ENCODE results near the gene MSI2. TPM values are rescaled to one million over a fixed set of nuclear protein-coding genes. Genes with fewer than 3 reads are reported as not detected.
"Not testable (repeated sequence)": the region's sequence is repeated elsewhere in the genome, so short reads cannot be mapped to it uniquely, and the experiment has no call there.

The MSI2 gene
- total RNA-seq, 2 experiments from 2014 or later: 38.8 to 39.0 TPM

GRCh38 chr17:57609125-57609877 is 353.0 kb downstream of the MSI2 start:
- DNase-seq: no peak
- H3K27me3 Mint-ChIP-seq (ENCODE audit: low read depth): no peaks in the 10 kb centered on the region
- no peak overlapping the region for H3K4me3 Mint-ChIP-seq
- no peaks in the 10 kb centered on the region for H3K9me3 Mint-ChIP-seq
- peaks cover 48% of the 10 kb centered on the region for H3K4me1 Mint-ChIP-seq (ENCODE audit: low read depth)
- H3K36me3 Mint-ChIP-seq (ENCODE audit: low read depth): no peaks in the 10 kb centered on the region
- intact Hi-C loops (cut with micrococcal nuclease): no loop called here
- CTCF ChIA-PET: interaction anchor here (0.6 to 1.8 kb wide), 3 partner anchors 9 to 507 kb away, joined by 4 to 7 read pairs (median 4); no protein-coding TSS in a partner anchor
- H3K27ac Mint-ChIP-seq: no peak overlapping the region

GRCh38 chr17:57609878-57610270 is 353.6 kb downstream of the MSI2 start:
- peak overlapping the region; percentile 25 for H3K27ac Mint-ChIP-seq
- H3K4me3 Mint-ChIP-seq: no peak overlapping the region
- peaks cover 42% of the 10 kb centered on the region for H3K4me1 Mint-ChIP-seq (ENCODE audit: low read depth)
- intact Hi-C loops (cut with micrococcal nuclease): no loop called here
- CTCF ChIA-PET: interaction anchor here (1.1 to 1.8 kb wide), 2 partner anchors 10 to 12 kb away, joined by 4 to 7 read pairs; no protein-coding TSS in a partner anchor
- no peaks in the 10 kb centered on the region for H3K36me3 Mint-ChIP-seq (ENCODE audit: low read depth)
- no peaks in the 10 kb centered on the region for H3K9me3 Mint-ChIP-seq
- DNase-seq: no peak
- no peaks in the 10 kb centered on the region for H3K27me3 Mint-ChIP-seq (ENCODE audit: low read depth)

- Mint-ChIP-seq H3K4me3 (no peak overlapping the region), H3K27ac (no peak overlapping the region), H3K9me3 (no peaks in the 10 kb centered on the region), H3K36me3 (ENCODE audit: low read depth) (peaks cover 8% of the 10 kb centered on the region), H3K4me1 (ENCODE audit: low read depth) (peaks cover 19% of the 10 kb centered on the region), H3K27me3 (ENCODE audit: low read depth) (no peaks in the 10 kb centered on the region)
- DNase-seq: peak; percentile 22
- intact Hi-C loops (cut with micrococcal nuclease): no loop called here
- CTCF ChIA-PET: interaction anchor here (1.2 kb wide), 2 partner anchors 60 to 369 kb away, joined by 3 read pairs; no protein-coding TSS in a partner anchor
Measured at GRCh38 chr17:57612202-57613071, 356.1 kb downstream of the MSI2 start.

GRCh38 chr17:57614742-57615141 is 358.4 kb downstream of the MSI2 start:
- H3K27ac Mint-ChIP-seq: no peak overlapping the region
- peaks cover 9% of the 10 kb centered on the region for H3K4me1 Mint-ChIP-seq (ENCODE audit: low read depth)

GRCh38 chr17:57615836-57616757 is 359.8 kb downstream of the MSI2 start:
- Mint-ChIP-seq H3K36me3 (ENCODE audit: low read depth) (peaks cover 10% of the 10 kb centered on the region), H3K9me3 (no peaks in the 10 kb centered on the region), H3K4me1 (ENCODE audit: low read depth) (peaks cover 7% of the 10 kb centered on the region), H3K27me3 (ENCODE audit: low read depth) (no peaks in the 10 kb centered on the region), H3K4me3 (no peak overlapping the region), H3K27ac (no peak overlapping the region)
- DNase-seq: no peak
- intact Hi-C loops (cut with micrococcal nuclease): no loop called here
- CTCF ChIA-PET: no interaction called here

More at GRCh38 chr17:57614742-57615141, 358.4 kb downstream of the MSI2 start:
- no peaks in the 10 kb centered on the region for H3K27me3 Mint-ChIP-seq (ENCODE audit: low read depth)
- H3K36me3 Mint-ChIP-seq (ENCODE audit: low read depth): peaks cover 10% of the 10 kb centered on the region
- DNase-seq: no peak
- no peak overlapping the region for H3K4me3 Mint-ChIP-seq
- H3K9me3 Mint-ChIP-seq: no peaks in the 10 kb centered on the region
- intact Hi-C loops (cut with micrococcal nuclease): no loop called here
- CTCF ChIA-PET: interaction anchor here (0.6 to 0.8 kb wide), 2 partner anchors 62 to 1770 kb away, joined by 3 to 5 read pairs; no protein-coding TSS in a partner anchor

- no peaks in the 10 kb centered on the region for H3K9me3 Mint-ChIP-seq
- H3K4me3 Mint-ChIP-seq: no peak overlapping the region
- intact Hi-C loops (cut with micrococcal nuclease): no loop called here
- H3K36me3 Mint-ChIP-seq (ENCODE audit: low read depth): peaks cover 10% of the 10 kb centered on the region
- peaks cover 2% of the 10 kb centered on the region for H3K4me1 Mint-ChIP-seq (ENCODE audit: low read depth)
- H3K27me3 Mint-ChIP-seq (ENCODE audit: low read depth): no peaks in the 10 kb centered on the region
- H3K27ac Mint-ChIP-seq: no peak overlapping the region
- no peak for DNase-seq
- CTCF ChIA-PET: interaction anchor here (1.0 to 1.3 kb wide), 3 partner anchors 19 to 104 kb away, joined by 3 read pairs; no protein-coding TSS in a partner anchor
Measured at GRCh38 chr17:57617218-57617617, 360.9 kb downstream of the MSI2 start.

- Mint-ChIP-seq H3K27ac (no peak overlapping the region), H3K4me1 (ENCODE audit: low read depth) (peaks cover 5% of the 10 kb centered on the region), H3K9me3 (no peaks in the 10 kb centered on the region), H3K4me3 (no peak overlapping the region), H3K27me3 (ENCODE audit: low read depth) (no peaks in the 10 kb centered on the region), H3K36me3 (ENCODE audit: low read depth) (peaks cover 10% of the 10 kb centered on the region)
- no peak for DNase-seq
- CTCF ChIA-PET: interaction anchor here (0.8 kb wide), 1 partner anchor 22 kb away, joined by 3 read pairs; no protein-coding TSS in a partner anchor
- intact Hi-C loops (cut with micrococcal nuclease): no loop called here
Measured at GRCh38 chr17:57619061-57619937, 363.0 kb downstream of the MSI2 start.

GRCh38 chr17:57620576-57620975 is 364.3 kb downstream of the MSI2 start:
- DNase-seq: no peak
- H3K36me3 Mint-ChIP-seq (ENCODE audit: low read depth): peaks cover 10% of the 10 kb centered on the region
- no peak overlapping the region for H3K27ac Mint-ChIP-seq
- intact Hi-C loops (cut with micrococcal nuclease): no loop called here
- H3K4me3 Mint-ChIP-seq: no peak overlapping the region
- H3K9me3 Mint-ChIP-seq: no peaks in the 10 kb centered on the region
- no peaks in the 10 kb centered on the region for H3K27me3 Mint-ChIP-seq (ENCODE audit: low read depth)
- peaks cover 5% of the 10 kb centered on the region for H3K4me1 Mint-ChIP-seq (ENCODE audit: low read depth)
- CTCF ChIA-PET: interaction anchor here (0.6 kb wide), 1 partner anchor 468 kb away, joined by 3 read pairs; no protein-coding TSS in a partner anchor

- H3K27me3 Mint-ChIP-seq (ENCODE audit: low read depth); H3K36me3 Mint-ChIP-seq (ENCODE audit: low read depth); H3K4me1 Mint-ChIP-seq (ENCODE audit: low read depth); CTCF ChIA-PET; H3K9me3 Mint-ChIP-seq; DNase-seq; H3K27ac Mint-ChIP-seq; H3K4me3 Mint-ChIP-seq; intact Hi-C loops (cut with micrococcal nuclease): not testable (repeated sequence)
Measured at GRCh38 chr17:57621791-57622190, 365.5 kb downstream of the MSI2 start.

GRCh38 chr17:57622306-57622682 is 366.0 kb downstream of the MSI2 start:
- Mint-ChIP-seq H3K4me1 (ENCODE audit: low read depth) (peaks cover 5% of the 10 kb centered on the region), H3K27ac (no peak overlapping the region), H3K4me3 (no peak overlapping the region), H3K36me3 (ENCODE audit: low read depth) (peaks cover 2% of the 10 kb centered on the region), H3K9me3 (no peaks in the 10 kb centered on the region), H3K27me3 (ENCODE audit: low read depth) (no peaks in the 10 kb centered on the region)
- intact Hi-C loops (cut with micrococcal nuclease): no loop called here
- CTCF ChIA-PET: no interaction called here
- no peak for DNase-seq

Data from activated naive CD4-positive, alpha-beta T cell treated with anti-CD3 and anti-CD28 coated beads for 36 hours (primary cell).